Stimulated activated CD8-positive, alpha-beta memory T cell treated with anti-CD3 and anti-CD28 coated beads, Interleukin-4, amount 100 ng/mL, for 1 hour (primary cell): ENCODE measurements around the gene VPS36.
"Not testable (repeated sequence)": the region's sequence is repeated elsewhere in the genome, so short reads cannot be mapped to it uniquely, and the experiment has no call there.

ENCODE experiments used
- DNase-seq, 2 donors: peaks; one replicate each; pipeline ENCODE4 v3.0.0-alpha.2; 2020; ENCODE audit warnings: low read depth in 2 of 2, low spot score in 1 of 2

The VPS36 gene

GRCh38 chr13:52378312-52378711 is 72.1 kb downstream of the VPS36 start:
- no peak for DNase-seq

GRCh38 chr13:52377898-52378297 is 72.5 kb downstream of the VPS36 start:
- no peak for DNase-seq

- no peak for DNase-seq
Observed at GRCh38 chr13:52374873-52375411, 75.5 kb downstream of the VPS36 start.

GRCh38 chr13:52374389-52374788 is 76.0 kb downstream of the VPS36 start:
- DNase-seq: no peak

- not testable (repeated sequence) for DNase-seq
Observed at GRCh38 chr13:52373277-52373676, 77.2 kb downstream of the VPS36 start.

- no peak for DNase-seq
Observed at GRCh38 chr13:52371736-52372247, 78.6 kb downstream of the VPS36 start.

- no peak for DNase-seq
Observed at GRCh38 chr13:52366291-52366690, 84.1 kb downstream of the VPS36 start.
